GM06990 (cell line): Measurements from ENCODE around the gene PRPF6.
A peak's percentile ranks its signal among the peaks of the same experiment; 100 is the strongest.

Experiments
- DNase-seq: peaks from one replicate; pipeline ENCODE4 v3.0.0-alpha.2; 2011; ENCODE audit not compliant: insufficient read length; ENCODE audit errors: extremely low read depth
- H3K27me3 ChIP-seq: replicated peaks from 2 replicates; pipeline ENCODE4 v1.6.0; 2011; ENCODE audit warnings: low read length; ENCODE audit not compliant: control insufficient read depth, insufficient read depth
- H3K36me3 ChIP-seq: 2 replicates; pipeline ENCODE4 v1.5.1; 2011; ENCODE audit warnings: low read length; ENCODE audit not compliant: control insufficient read depth, insufficient read depth
- H3K4me3 ChIP-seq: replicated peaks from 2 replicates; pipeline ENCODE4 v1.5.1; 2011; ENCODE audit warnings: low read depth, mild to moderate bottlenecking, control low read depth, low read length
- TF ChIP-seq, protein P1 (sequence below): IDR thresholded peaks from 2 replicates; pipeline ENCODE4 v1.5.1; 2011; ENCODE audit warnings: low read length, control low read depth, mild to moderate bottlenecking, inconsistent platforms; ENCODE audit not compliant: insufficient read depth, poor library complexity, severe bottlenecking

Gene PRPF6

DNA sequence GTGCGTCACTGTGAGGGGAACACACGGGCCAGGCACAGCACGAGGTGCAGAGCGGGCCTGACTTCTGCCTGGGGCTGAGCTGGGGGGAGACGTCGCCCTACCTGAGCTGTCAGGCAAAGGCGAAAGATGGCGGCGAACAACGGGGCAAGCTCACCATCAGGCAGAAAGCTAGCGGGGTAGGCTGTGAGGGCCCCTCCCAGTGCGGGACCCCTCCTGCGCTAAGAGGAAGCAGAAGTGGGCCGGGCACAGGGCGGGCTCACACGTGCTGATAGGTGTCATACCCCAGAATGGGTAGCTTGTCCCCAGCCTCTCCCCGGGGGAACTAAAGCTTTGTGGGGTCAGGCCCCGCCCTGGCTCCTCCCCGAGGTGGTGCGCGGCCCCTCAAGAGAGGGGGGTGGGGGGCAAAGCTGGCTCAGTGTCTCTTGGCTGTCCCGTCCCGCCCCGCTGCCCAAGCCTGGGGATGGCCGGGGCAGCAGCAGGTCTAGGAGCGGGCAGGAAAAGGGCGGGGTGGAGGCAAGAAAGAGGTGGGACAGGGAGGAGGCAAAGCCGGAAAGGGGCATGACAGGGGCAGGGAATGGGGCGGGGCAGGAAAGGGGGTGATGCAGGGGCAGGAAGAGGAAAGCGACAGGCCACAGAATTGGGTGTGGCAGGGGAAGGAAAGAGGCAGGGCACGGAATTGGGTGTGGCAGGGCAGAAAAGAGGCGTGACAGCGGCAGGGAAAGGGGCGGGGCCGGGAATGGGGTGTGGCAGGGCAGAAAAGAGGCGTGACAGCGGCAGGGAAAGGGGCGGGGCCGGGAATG, 39.5 kb upstream of the PRPF6 start:
- TF ChIP-seq, protein P1, sequence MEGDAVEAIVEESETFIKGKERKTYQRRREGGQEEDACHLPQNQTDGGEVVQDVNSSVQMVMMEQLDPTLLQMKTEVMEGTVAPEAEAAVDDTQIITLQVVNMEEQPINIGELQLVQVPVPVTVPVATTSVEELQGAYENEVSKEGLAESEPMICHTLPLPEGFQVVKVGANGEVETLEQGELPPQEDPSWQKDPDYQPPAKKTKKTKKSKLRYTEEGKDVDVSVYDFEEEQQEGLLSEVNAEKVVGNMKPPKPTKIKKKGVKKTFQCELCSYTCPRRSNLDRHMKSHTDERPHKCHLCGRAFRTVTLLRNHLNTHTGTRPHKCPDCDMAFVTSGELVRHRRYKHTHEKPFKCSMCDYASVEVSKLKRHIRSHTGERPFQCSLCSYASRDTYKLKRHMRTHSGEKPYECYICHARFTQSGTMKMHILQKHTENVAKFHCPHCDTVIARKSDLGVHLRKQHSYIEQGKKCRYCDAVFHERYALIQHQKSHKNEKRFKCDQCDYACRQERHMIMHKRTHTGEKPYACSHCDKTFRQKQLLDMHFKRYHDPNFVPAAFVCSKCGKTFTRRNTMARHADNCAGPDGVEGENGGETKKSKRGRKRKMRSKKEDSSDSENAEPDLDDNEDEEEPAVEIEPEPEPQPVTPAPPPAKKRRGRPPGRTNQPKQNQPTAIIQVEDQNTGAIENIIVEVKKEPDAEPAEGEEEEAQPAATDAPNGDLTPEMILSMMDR: no peak
- H3K4me3 ChIP-seq: no peak overlapping the region
- H3K36me3 ChIP-seq: peaks cover 40% of the 10 kb centered on the region
- H3K27me3 ChIP-seq: no peaks in the 10 kb centered on the region
- DNase-seq: peak; percentile 74

DNA sequence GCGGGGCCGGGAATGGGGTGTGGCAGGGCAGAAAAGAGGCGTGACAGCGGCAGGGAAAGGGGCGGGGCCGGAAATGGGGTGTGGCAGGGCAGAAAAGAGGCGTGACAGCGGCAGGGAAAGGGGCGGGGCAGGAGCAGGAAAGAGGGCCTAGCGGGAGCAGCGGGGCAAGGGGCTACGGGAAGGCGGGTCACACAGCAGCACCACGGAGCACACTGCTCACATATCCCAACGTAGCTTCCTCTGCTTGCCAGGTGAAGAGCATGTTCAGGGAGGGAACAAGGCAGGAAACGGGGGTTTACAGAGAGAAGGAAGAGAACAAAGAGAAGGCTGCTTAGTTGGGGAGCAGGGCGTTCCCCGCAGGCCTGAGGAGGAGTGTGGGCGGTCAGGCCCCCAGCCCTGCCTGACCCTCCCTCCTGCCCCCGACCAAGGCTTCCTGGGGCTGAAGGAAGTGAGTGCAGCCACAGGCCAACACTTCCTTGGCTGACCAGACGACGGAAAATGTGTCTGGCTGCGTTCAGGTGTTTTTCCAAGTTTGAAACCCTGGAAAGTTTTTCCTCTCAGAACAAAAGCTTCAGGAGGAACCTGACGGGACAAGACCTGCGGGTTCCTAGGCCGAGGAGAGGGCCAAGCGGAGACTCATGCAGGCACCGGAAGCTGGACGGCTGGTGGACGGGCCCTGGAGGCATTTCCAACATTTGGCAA, 38.5 kb upstream of the PRPF6 start:
- peak; percentile 57 for DNase-seq
- Histone ChIP-seq H3K36me3 (peaks cover 40% of the 10 kb centered on the region), H3K4me3 (no peak overlapping the region), H3K27me3 (no peaks in the 10 kb centered on the region)
- TF ChIP-seq, protein P1: no peak

DNA sequence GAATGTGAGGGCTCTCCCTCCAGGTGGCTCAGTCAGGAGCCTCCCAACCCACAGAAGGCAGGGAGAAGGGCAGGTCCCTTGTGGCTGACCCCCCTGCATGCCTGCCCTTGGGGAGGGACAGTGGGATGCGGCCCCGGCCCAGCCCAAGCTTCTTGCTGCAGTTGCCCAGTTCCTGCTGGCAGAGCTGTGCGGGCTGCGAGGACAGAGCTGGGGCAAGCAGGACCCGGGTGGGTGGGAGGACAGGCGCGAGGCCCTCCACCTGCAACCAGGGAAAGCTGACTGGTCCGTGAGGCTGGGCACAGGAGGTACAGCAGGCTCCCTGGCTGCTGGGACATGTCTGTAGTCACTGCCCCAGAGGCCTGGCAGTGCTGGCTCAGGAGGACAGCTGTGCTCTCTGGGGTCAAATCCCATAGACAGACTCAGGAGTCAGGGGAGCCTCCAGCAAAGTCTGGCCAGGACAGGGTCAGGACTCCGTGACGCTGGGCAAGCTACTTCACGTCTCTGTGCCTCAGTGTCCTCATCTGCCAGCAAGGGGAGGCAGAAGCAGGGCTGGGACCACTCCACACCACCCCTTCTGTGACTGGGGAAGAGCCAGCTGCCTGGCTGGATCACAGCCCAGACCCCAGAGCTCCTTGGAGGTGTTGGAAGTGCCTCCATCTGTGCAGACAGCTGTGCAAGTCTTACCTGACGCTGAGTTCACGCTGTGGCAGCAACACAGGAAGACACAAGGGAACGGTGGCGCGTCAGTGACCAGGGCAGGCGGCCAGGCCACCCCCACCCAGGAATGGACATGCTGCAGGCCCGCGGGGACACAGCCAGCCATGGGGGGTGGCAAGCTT, 37.7 kb upstream of the PRPF6 start:
- DNase-seq: peak; percentile 20
- H3K4me3 ChIP-seq: no peak overlapping the region
- TF ChIP-seq, protein P1: no peak
- peaks cover 40% of the 10 kb centered on the region for H3K36me3 ChIP-seq
- H3K27me3 ChIP-seq: no peaks in the 10 kb centered on the region

DNA sequence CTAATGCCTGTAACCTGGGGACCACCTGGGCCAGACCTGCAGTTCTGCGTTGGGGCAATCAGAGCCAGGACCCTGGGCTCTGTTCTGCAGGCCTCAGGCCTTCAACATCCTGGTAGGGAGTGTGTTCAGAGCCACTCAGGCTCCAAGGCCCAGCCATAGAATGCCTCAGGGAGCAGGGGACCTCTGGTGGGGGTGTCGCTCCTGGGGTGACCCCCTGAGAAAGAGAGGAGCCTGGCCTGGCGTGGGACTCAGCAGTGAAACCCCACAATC, 37.2 kb upstream of the PRPF6 start:
- TF ChIP-seq, protein P1: no peak
- no peak for DNase-seq
- Histone ChIP-seq H3K27me3 (no peaks in the 10 kb centered on the region), H3K4me3 (no peak overlapping the region), H3K36me3 (peaks cover 40% of the 10 kb centered on the region)

DNA sequence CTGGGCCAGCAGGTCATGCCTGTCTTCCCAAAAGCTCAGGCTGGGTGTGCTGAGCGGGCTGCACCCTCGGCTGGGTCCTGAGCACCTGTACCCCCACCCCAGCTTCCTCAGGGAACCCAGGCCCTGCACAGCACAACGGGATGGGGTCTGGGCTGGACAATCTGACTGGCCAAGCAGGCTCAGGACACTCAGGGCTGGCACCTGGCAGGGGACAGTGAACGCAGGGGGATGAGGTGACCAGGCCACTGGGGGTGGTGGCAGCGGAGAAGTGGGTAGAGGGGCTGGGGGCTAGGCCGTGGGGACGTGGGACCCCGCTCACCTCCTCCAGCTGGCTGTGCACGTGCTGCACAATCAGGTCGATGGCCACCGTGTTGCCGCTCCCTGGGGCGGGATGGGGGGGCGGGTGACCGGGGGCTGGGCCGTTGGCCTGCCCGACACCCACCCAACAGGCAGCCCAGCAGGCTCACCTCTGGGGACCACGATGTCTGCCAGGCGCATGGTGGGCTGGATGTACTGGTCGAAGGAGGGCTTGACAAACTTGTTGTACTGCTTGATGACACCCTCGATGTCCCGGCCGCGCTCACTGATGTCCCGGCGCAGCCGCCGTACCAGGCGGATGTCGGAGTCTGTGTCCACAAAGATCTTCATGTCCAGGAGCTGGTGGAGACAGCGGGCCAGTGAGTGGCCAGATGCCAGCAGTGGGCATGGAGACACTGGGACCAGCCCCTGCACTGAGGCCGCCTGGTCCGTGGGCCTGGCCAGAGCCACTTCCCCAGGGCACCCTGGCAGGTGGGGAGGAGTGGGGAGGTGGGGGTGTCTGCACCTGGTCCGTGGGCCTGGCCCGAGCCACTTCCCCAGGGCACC, 36.6 kb upstream of the PRPF6 start:
- Histone ChIP-seq H3K36me3 (peaks cover 38% of the 10 kb centered on the region), H3K4me3 (no peak overlapping the region), H3K27me3 (no peaks in the 10 kb centered on the region)
- no peak for DNase-seq
- TF ChIP-seq, protein P1: no peak
